Measurements from ENCODE around the gene ZSCAN16. TPM values are rescaled to one million over a fixed set of nuclear protein-coding genes. Genes with fewer than 3 reads are reported as not detected.

The ZSCAN16 gene
- total and polyA plus RNA-seq, 2 donors (not counting 1 experiment from before 2014, with no cell fraction given): 5.4 to 15.4 TPM

DNA sequence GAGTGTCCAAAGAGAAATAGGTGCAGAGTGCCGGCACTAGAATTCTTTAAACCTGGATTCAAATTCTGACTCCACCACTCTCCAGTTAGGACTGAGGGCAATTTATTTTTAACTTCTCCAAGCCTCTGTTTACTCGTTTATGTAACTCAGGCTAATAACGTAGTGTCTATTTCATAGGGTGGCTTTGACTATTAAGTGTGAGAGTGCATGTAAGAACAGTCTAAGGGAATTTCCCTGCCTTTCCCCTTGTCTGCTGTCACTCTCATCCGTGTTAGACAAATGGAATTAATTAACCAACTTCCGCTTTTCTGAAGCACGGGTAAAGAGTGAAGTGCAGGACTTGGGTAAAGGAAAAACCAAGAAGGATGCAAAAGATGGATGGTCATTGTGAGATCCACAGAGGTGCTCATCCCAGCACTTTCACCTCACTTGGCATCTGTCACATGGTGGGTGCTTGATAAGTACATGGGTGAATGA, 13.1 kb downstream of the ZSCAN16 start:
- H3K9ac ChIP-seq (ENCODE audit: low read length): peak overlapping the region; percentile 98

More for the DNA sequence above, 13.1 kb downstream of the ZSCAN16 start:
- peak overlapping the region; percentile 95 to 97 for H3K27ac ChIP-seq (ENCODE audit: low read length in 2 of 2)
- POLR2A ChIA-PET: interaction anchor here (0.8 to 2.6 kb wide), 3 partner anchors 13 to 246 kb away, joined by 3 to 18 read pairs (median 3); partner anchors contain the start of gene ZSCAN16
- 0% methylated on average over 1 of the region's 6 CpGs for WGBS (ENCODE audit: insufficient coverage)
- peak overlapping the region; percentile 89 to 99 (median 96) for H3K4me3 ChIP-seq (ENCODE audit: control extremely low read depth in 1 of 5, extremely low read depth in 1 of 5, insufficient read depth in 1 of 5, low read depth in 2 of 5, low read length in 4 of 5)
- ATAC-seq (ENCODE audit: low read depth) (peak; percentile 42), DNase-seq (peak; percentile 82)
- H3K79me2 ChIP-seq (ENCODE audit: control insufficient read depth, insufficient read depth, low read length): peaks cover 21% of the 10 kb centered on the region
- CTCF ChIA-PET: interaction anchor here (2.9 to 8.1 kb wide), 3 partner anchors 13 to 219 kb away, joined by 15 to 46 read pairs (median 22); partner anchors contain the start of gene ZSCAN16
- H3K27me3 Mint-ChIP-seq: no peaks in the 10 kb centered on the region
- no peaks in the 10 kb centered on the region for H4K20me1 ChIP-seq (ENCODE audit: control insufficient read depth, insufficient read depth, low read length, poor library complexity, severe bottlenecking)
- peaks cover 29 to 31% of the 10 kb centered on the region in 2 donors for H3K4me1 ChIP-seq (ENCODE audit: control insufficient read depth in 2 of 2, insufficient read depth in 2 of 2, low read length in 2 of 2)
- H3K27ac Mint-ChIP-seq: peak overlapping the region; percentile 95
- H3K4me1 Mint-ChIP-seq: peaks cover 63% of the 10 kb centered on the region
- H3K27me3 ChIP-seq (replicated peaks in 1 of 4; ENCODE audit: control extremely low read depth in 1 of 4, control insufficient read depth in 3 of 4, insufficient read depth in 4 of 4, low read length in 3 of 4): no peaks in the 10 kb centered on the region
- H3K9me3 Mint-ChIP-seq (ENCODE audit: insufficient read depth): no peaks in the 10 kb centered on the region
- TF ChIP-seq, protein P1, sequence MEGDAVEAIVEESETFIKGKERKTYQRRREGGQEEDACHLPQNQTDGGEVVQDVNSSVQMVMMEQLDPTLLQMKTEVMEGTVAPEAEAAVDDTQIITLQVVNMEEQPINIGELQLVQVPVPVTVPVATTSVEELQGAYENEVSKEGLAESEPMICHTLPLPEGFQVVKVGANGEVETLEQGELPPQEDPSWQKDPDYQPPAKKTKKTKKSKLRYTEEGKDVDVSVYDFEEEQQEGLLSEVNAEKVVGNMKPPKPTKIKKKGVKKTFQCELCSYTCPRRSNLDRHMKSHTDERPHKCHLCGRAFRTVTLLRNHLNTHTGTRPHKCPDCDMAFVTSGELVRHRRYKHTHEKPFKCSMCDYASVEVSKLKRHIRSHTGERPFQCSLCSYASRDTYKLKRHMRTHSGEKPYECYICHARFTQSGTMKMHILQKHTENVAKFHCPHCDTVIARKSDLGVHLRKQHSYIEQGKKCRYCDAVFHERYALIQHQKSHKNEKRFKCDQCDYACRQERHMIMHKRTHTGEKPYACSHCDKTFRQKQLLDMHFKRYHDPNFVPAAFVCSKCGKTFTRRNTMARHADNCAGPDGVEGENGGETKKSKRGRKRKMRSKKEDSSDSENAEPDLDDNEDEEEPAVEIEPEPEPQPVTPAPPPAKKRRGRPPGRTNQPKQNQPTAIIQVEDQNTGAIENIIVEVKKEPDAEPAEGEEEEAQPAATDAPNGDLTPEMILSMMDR (IDR thresholded peaks at IDR 0.05): no peak
- TF ChIP-seq EZH2 (IDR thresholded peaks at IDR 0.05; ENCODE audit: borderline replicate concordance, insufficient read depth, low read depth, low read length, poor library complexity, severe bottlenecking): no peak
- H3K4me2 ChIP-seq (replicated peaks; ENCODE audit: low read depth, low read length, poor library complexity, severe bottlenecking): peak overlapping the region; percentile 94
- H2AFZ ChIP-seq (ENCODE audit: insufficient read depth, low read depth, low read length, poor library complexity, severe bottlenecking): peak overlapping the region; percentile 94
- H3K9me3 ChIP-seq (ENCODE audit: control extremely low read depth in 1 of 3, control insufficient read depth in 2 of 3, insufficient read depth in 1 of 3, low read length in 2 of 3): no peaks in the 10 kb centered on the region
- H3K36me3 ChIP-seq (replicated peaks in 1 of 2; ENCODE audit: control extremely low read depth in 1 of 2, control insufficient read depth in 1 of 2, extremely low read depth in 1 of 2, insufficient read depth in 2 of 2, low read length in 1 of 2): no peaks in the 10 kb centered on the region
- H3K4me3 Mint-ChIP-seq: peak overlapping the region; percentile 94
- intact Hi-C loops (cut with micrococcal nuclease): loop anchor here (2.0 to 10.0 kb wide), 7 partner anchors 80 to 663 kb away; partner anchors contain the start of genes ZKSCAN3, ZNF184, ZSCAN12 and ZSCAN26

All from B cell (primary cell).